Spleen (tissue), 11 donors: ENCODE results near the gene IL17B. TPM values are rescaled to one million over a fixed set of nuclear protein-coding genes. Genes with fewer than 3 reads are reported as not detected.

Source experiments
- DNase-seq: peaks from one replicate; pipeline ENCODE4 v3.0.0-alpha.2; 2020
- H3K27ac ChIP-seq, 8 donors: fragments of 200-600 bp; sonication (generic) in 7 of 8; 1 replicate in 4 of 8; 2 replicates in 4 of 8; pipeline versions ENCODE4 v1.5.0 to v1.8.0; 2016 to 2021; ENCODE audit warnings: inconsistent platforms in 4 of 8, mild to moderate bottlenecking in 4 of 8, moderate library complexity in 1 of 8
- H3K27me3 ChIP-seq, 7 donors: fragments of 200-600 bp; sonication (generic) in 6 of 7; replicated peaks in 1 of 7; 1 replicate in 4 of 7; 2 replicates in 3 of 7; pipeline versions ENCODE4 v1.5.0 to v1.8.0; 2016 to 2021; ENCODE audit warnings: inconsistent platforms in 3 of 7, mild to moderate bottlenecking in 1 of 7
- H3K36me3 ChIP-seq, 6 donors: fragments of 200-600 bp; sonication (generic) in 5 of 6; 1 replicate in 4 of 6; 2 replicates in 2 of 6; pipeline versions ENCODE4 v1.5.0 to v1.8.0; 2016 to 2021; ENCODE audit warnings: inconsistent platforms in 2 of 6
- H3K4me1 ChIP-seq, 6 donors: fragments of 200-600 bp; sonication (generic) in 5 of 6; 1 replicate in 3 of 6; 2 replicates in 3 of 6; pipeline versions ENCODE4 v1.5.0 to v1.8.0; 2016 to 2021; ENCODE audit warnings: inconsistent platforms in 3 of 6
- H3K4me3 ChIP-seq, 8 donors: fragments of 200-600 bp; sonication (generic) in 7 of 8; 1 replicate in 4 of 8; 2 replicates in 4 of 8; pipeline versions ENCODE4 v1.5.0 to v1.8.0; 2016 to 2021; ENCODE audit warnings: inconsistent platforms in 4 of 8, mild to moderate bottlenecking in 4 of 8, moderate library complexity in 2 of 8
- H3K9me3 ChIP-seq, 8 donors: fragments of 200-600 bp; sonication (generic) in 7 of 8; 1 replicate in 4 of 8; 2 replicates in 4 of 8; pipeline versions ENCODE4 v1.5.0 to v1.8.0; 2016 to 2021; ENCODE audit warnings: inconsistent platforms in 4 of 8
- POLR2A ChIP-seq, 3 donors: fragments of 450-650 bp; IDR thresholded peaks; one replicate each; pipeline ENCODE4 v1.5.1; 2017; ENCODE audit warnings: antibody characterized with exemption in 3 of 3, mild to moderate bottlenecking in 1 of 3
- POLR2AphosphoS5 ChIP-seq, 3 donors: sonication (generic); formaldehyde crosslinking; IDR thresholded peaks; one replicate each; pipeline ENCODE4 v1.5.1; 2017; ENCODE audit warnings: antibody characterized with exemption in 3 of 3
- WGBS, 5 donors: extraction: QIAGEN DNeasy Blood & Tissue Kit in 3 of 5; methylation state at CpG; one replicate each; pipeline versions ENCODE4 v1.1.5 to v1.1.7; 2013 to 2018; 5-methylcytosine and 5-hydroxymethylcytosine counted together
- intact Hi-C: fragments of 100-400 bp; cut with DNase I; formaldehyde crosslinking; loops from one replicate; pipeline ENCODE4 v1.15.0; 2023; ENCODE audit warnings: low total_unique reads
- polyA plus RNA-seq, 3 donors: library from polyadenylated mRNA; stranded (reverse); fragments of 200-250 nt; gene quantifications; one replicate each; pipeline ENCODE4 v1.2.1, GENCODE V29; 2013
- total RNA-seq, 7 donors: library from RNA; depleted of rRNA in 3 of 7; stranded (reverse); fragments of >200 nt in 3 of 7; fragmentation: NEBNext Ultra II Directional in 4 of 7; extraction: Animal tissue kit (Norgen Biotek cat#: 25700) in 4 of 7; gene quantifications; one replicate each; pipeline versions ENCODE4 v1.1.0 to v1.2.1, GENCODE V29; 2016 to 2021
- TF ChIP-seq, protein P1 (sequence below), 11 experiments: fragments of 200-600 bp in 7 of 11; fragments of 450-650 bp in 4 of 11; sonication (generic) in 4 of 11; IDR thresholded peaks in 8 of 11; conservative IDR thresholded peaks in 3 of 11; 1 replicate in 7 of 11; 2 replicates in 4 of 11; pipeline versions ENCODE4 v1.4.0 to v1.8.0; 2016 to 2021; ENCODE audit warnings: antibody characterized with exemption in 11 of 11, inconsistent platforms in 4 of 11, mild to moderate bottlenecking in 1 of 11
- donor health status: healthy with polysubstance abuse.
- donor health status: DM: no; HTN: no; CAD: no; lungs with moderate emphysema.
- donor health status: DM: no; HTN: no; CAD: no.
- donor health status: Bipolar disorder and iron deficiency.
- donor health status: healthy.
- donor health status: DM: no; HTN: no; CAD: no.
- donor health status: DM: yes; HTN: yes; CAD: no.

Gene IL17B
- total and polyA plus RNA-seq, 10 donors, result 0.30 to 1.4 (median 0.60) TPM; not detected in 4

DNA sequence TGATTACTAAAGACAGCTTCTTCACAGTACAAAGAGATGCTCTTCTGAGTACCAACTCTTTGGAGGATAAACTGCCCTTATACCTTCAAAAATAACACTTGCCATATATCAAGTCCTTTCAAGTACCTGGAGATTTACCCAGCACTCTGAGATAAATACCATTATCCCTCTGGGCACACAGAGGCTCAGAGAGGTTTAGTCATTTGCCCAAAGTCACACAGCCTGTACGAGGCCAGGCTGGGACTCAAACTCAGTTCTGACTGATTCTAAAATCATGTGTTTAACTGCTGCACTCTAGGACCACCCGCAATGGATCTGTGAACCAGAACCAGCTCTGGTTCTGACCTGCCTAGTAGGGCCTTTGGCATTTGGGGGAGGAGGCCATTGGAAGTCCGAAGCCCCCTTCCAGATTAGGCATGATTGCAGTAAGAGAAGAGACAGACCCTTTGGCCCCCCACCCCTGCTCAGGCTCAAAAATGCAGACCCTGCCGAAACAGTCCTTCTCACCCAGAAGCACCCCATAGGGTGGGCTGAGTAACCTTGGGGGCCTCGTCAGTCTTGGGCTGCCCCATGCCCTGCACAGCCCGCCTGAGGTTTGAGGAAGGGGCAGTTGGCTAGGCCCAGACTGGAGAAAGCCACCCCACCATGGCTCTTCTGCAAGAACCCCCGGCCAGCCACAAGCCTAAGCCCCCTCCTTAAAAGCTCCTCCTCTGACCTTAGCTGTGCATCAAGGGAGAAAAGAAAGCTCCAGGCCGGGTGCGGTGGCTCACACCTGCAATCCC, 32.8 kb upstream of the IL17B start:
- TF ChIP-seq, protein P1, sequence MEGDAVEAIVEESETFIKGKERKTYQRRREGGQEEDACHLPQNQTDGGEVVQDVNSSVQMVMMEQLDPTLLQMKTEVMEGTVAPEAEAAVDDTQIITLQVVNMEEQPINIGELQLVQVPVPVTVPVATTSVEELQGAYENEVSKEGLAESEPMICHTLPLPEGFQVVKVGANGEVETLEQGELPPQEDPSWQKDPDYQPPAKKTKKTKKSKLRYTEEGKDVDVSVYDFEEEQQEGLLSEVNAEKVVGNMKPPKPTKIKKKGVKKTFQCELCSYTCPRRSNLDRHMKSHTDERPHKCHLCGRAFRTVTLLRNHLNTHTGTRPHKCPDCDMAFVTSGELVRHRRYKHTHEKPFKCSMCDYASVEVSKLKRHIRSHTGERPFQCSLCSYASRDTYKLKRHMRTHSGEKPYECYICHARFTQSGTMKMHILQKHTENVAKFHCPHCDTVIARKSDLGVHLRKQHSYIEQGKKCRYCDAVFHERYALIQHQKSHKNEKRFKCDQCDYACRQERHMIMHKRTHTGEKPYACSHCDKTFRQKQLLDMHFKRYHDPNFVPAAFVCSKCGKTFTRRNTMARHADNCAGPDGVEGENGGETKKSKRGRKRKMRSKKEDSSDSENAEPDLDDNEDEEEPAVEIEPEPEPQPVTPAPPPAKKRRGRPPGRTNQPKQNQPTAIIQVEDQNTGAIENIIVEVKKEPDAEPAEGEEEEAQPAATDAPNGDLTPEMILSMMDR (IDR thresholded peaks at IDR 0.05 in 8 of 11, conservative IDR thresholded peaks at IDR 0.05 in 3 of 11), result no peak
- TF ChIP-seq POLR2A (IDR thresholded peaks at IDR 0.05) (no peak), POLR2AphosphoS5 (IDR thresholded peaks at IDR 0.05) (no peak)
- H3K4me3 ChIP-seq, result peak overlapping the region in 5 of 8 donors; percentile 38 to 58 (median 45)
- intact Hi-C loops, result no loop called here
- H3K27me3 ChIP-seq, result no peaks in the 10 kb centered on the region
- peak overlapping the region in 7 of 8 donors; percentile 28 to 82 (median 64) for H3K27ac ChIP-seq
- WGBS, 5 donors, result 74 to 87% (median 77%) methylated on average over 5 to 9 of the region's 9 CpGs
- no peak for DNase-seq
- H3K9me3 ChIP-seq, result no peaks in the 10 kb centered on the region
- H3K4me1 ChIP-seq, result peaks cover 0 to 27% (median 2%) of the 10 kb centered on the region in 6 donors
- H3K36me3 ChIP-seq, result peaks cover 0 to 14% (median 0%) of the 10 kb centered on the region in 6 donors

DNA sequence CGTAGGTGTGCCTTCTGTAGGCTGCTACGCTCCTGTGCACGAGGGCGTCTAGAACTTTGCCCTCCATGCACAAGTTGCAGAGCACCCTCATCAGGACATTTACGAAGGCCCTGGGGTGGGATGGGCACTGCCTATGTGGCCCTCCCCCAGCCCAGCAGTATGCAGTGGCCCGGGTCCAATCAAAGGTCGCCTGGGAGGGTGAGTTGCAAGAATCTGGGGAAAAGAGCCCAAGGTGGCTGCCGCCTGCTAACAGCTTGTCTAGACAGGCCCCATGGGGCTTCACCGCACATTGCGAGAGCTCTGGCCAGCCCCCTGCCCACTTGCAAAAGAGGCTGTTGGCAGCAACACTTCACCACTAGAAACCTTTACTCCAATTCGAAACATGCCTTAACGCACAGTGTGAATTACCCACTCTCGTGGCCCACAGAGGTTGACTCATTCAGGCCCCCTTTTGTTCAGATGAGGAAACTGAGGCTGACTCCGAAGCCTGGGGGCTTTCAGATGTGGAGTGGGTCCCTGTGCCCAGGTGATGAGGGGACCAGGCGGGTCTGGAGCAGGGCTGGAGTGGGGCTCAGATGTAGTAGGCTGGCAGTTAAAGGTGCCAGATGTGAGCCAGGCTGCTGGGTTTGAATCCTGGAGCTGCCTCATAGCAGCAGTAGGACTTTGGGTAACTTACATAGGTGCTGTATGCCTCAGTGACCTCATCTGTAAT, 31.8 kb upstream of the IL17B start:
- Histone ChIP-seq H3K27me3 (no peaks in the 10 kb centered on the region), H3K27ac (peak overlapping the region in 7 of 8 donors; percentile 41 to 82 (median 64)), H3K4me1 (peaks cover 0 to 17% (median 2%) of the 10 kb centered on the region in 6 donors), H3K4me3 (peak overlapping the region in 7 of 8 donors; percentile 24 to 58 (median 40)), H3K36me3 (peaks cover 0 to 14% (median 0%) of the 10 kb centered on the region in 6 donors), H3K9me3 (no peaks in the 10 kb centered on the region)
- TF ChIP-seq, protein P1 (IDR thresholded peaks at IDR 0.05 in 8 of 11, conservative IDR thresholded peaks at IDR 0.05 in 3 of 11), result no peak
- TF ChIP-seq POLR2A (IDR thresholded peaks at IDR 0.05), result no peak
- TF ChIP-seq POLR2AphosphoS5 (IDR thresholded peaks at IDR 0.05), result no peak
- WGBS, 5 donors, result 72 to 85% (median 76%) methylated on average over 15 of the region's 15 CpGs
- DNase-seq, result no peak
- intact Hi-C loops, result no loop called here

DNA sequence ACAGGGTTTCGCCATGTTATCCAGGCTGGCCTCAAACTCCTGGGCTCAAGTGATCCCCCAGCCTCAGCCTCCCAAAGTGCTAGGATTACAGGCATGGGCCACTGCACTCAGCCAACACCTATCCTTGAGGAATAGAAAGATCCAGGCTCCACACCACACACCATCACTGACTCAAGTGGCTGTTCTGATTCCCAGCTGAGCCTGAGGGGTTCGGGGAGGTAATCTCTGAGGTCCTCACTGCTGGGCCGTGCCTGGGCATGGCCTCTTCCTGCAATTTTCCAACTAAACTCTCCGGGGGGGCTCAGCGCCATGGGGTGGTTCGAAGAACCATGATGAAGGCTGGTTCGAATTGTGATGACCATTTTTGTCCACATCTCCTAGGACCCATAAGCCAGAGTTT, 31.0 kb upstream of the IL17B start:
- WGBS, 5 donors, result 67 to 87% (median 83%) methylated on average over 7 of the region's 7 CpGs

More for the DNA sequence above, 31.0 kb upstream of the IL17B start:
- H3K4me3 ChIP-seq, result peak overlapping the region in 7 of 8 donors; percentile 24 to 58 (median 40)
- DNase-seq, result no peak
- peak overlapping the region in 7 of 8 donors; percentile 41 to 82 (median 77) for H3K27ac ChIP-seq
- intact Hi-C loops, result no loop called here
- H3K36me3 ChIP-seq, result peaks cover 0 to 9% (median 0%) of the 10 kb centered on the region in 6 donors
- peaks cover 0 to 17% (median 1%) of the 10 kb centered on the region in 6 donors for H3K4me1 ChIP-seq
- H3K9me3 ChIP-seq, result no peaks in the 10 kb centered on the region
- no peak for TF ChIP-seq POLR2AphosphoS5 (IDR thresholded peaks at IDR 0.05)
- TF ChIP-seq POLR2A (IDR thresholded peaks at IDR 0.05), result no peak
- TF ChIP-seq, protein P1 (IDR thresholded peaks at IDR 0.05 in 8 of 11, conservative IDR thresholded peaks at IDR 0.05 in 3 of 11), result no peak
- H3K27me3 ChIP-seq, result no peaks in the 10 kb centered on the region
